ENCODE data around the gene BAK1. TPM values are rescaled to one million over a fixed set of nuclear protein-coding genes. Genes with fewer than 3 reads are reported as not detected.
A peak's percentile ranks its signal among the peaks of the same experiment; 100 is the strongest.

The BAK1 gene
- total and polyA plus RNA-seq, 2 of the 13 experiments (the other 11 are each of a cell fraction or from before 2014, with no cell fraction given), result 15.0 to 23.8 TPM

GRCh38 chr6:33620158-33620855 lies 40.2 kb upstream of the BAK1 start (continued):
- TF ChIP-seq ZNF614 (CRISPR knock-in tag; IDR thresholded peaks at IDR 0.05; ENCODE audit: borderline replicate concordance), result no peak
- TF ChIP-seq ZFP41 (CRISPR knock-in tag; IDR thresholded peaks at IDR 0.05; ENCODE audit: borderline replicate concordance), result no peak
- no peak for TF ChIP-seq MATR3 (CRISPR knock-in tag; IDR thresholded peaks at IDR 0.05)
- TF ChIP-seq ZNF343 (CRISPR knock-in tag; IDR thresholded peaks at IDR 0.05), result peak; percentile 59; the same call in 1 of the 2 replicates
- TF ChIP-seq NFE2L2 (IDR thresholded peaks at IDR 0.05; ENCODE audit: low read length), result no peak
- TF ChIP-seq IRF9 (CRISPR knock-in tag; IDR thresholded peaks at IDR 0.05; ENCODE audit: borderline replicate concordance), result no peak
- TF ChIP-seq, protein P1, sequence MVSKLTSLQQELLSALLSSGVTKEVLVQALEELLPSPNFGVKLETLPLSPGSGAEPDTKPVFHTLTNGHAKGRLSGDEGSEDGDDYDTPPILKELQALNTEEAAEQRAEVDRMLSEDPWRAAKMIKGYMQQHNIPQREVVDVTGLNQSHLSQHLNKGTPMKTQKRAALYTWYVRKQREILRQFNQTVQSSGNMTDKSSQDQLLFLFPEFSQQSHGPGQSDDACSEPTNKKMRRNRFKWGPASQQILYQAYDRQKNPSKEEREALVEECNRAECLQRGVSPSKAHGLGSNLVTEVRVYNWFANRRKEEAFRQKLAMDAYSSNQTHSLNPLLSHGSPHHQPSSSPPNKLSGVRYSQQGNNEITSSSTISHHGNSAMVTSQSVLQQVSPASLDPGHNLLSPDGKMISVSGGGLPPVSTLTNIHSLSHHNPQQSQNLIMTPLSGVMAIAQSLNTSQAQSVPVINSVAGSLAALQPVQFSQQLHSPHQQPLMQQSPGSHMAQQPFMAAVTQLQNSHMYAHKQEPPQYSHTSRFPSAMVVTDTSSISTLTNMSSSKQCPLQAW (CRISPR knock-in tag; IDR thresholded peaks at IDR 0.05), result no peak
- TF ChIP-seq ZIK1 (CRISPR knock-in tag; IDR thresholded peaks at IDR 0.05; ENCODE audit: borderline replicate concordance, low read depth), result no peak
- no peak for TF ChIP-seq ZFY (CRISPR knock-in tag; IDR thresholded peaks at IDR 0.05)
- TF ChIP-seq ZBTB26 (CRISPR knock-in tag; IDR thresholded peaks at IDR 0.05; ENCODE audit: borderline replicate concordance), result no peak
- no peak for TF ChIP-seq KLF12 (CRISPR knock-in tag; IDR thresholded peaks at IDR 0.05; ENCODE audit: borderline replicate concordance)
- no peak; the same call in 1 of the 2 replicates for TF ChIP-seq BCL6 (CRISPR knock-in tag; IDR thresholded peaks at IDR 0.05)
- no peak for TF ChIP-seq KLF15 (CRISPR knock-in tag; IDR thresholded peaks at IDR 0.05; ENCODE audit: borderline replicate concordance)
- TF ChIP-seq ZNF597 (CRISPR knock-in tag; IDR thresholded peaks at IDR 0.05), result no peak
- TF ChIP-seq IRX3 (CRISPR knock-in tag; IDR thresholded peaks at IDR 0.05; ENCODE audit: borderline replicate concordance, low read depth), result no peak
- TF ChIP-seq ZNF326 (CRISPR knock-in tag; IDR thresholded peaks at IDR 0.05; ENCODE audit: borderline replicate concordance), result no peak
- no peak for TF ChIP-seq GABPA (IDR thresholded peaks at IDR 0.05; ENCODE audit: low read depth, low read length)
- TF ChIP-seq GABPA (CRISPR knock-in tag; IDR thresholded peaks at IDR 0.05; ENCODE audit: low read depth), result peak; percentile 27; the same call in 1 of the 2 replicates
- TF ChIP-seq ATF1 (CRISPR knock-in tag; IDR thresholded peaks at IDR 0.05), result no peak
- no peak for TF ChIP-seq ZNF816 (CRISPR knock-in tag; IDR thresholded peaks at IDR 0.05; ENCODE audit: borderline replicate concordance)
- TF ChIP-seq FOSL1 (CRISPR knock-in tag; IDR thresholded peaks at IDR 0.05; ENCODE audit: borderline replicate concordance), result no peak
- no peak for TF ChIP-seq ZNF431 (CRISPR knock-in tag; IDR thresholded peaks at IDR 0.05; ENCODE audit: borderline replicate concordance, low read depth)
- 0 out of 2 replicates have a peak, but pooled peaks have one; percentile 39 for TF ChIP-seq YEATS2 (CRISPR knock-in tag; IDR thresholded peaks at IDR 0.05; ENCODE audit: borderline replicate concordance)
- no peak for TF ChIP-seq ZNF484 (CRISPR knock-in tag; IDR thresholded peaks at IDR 0.05; ENCODE audit: borderline replicate concordance, low read depth)
- peak; percentile 43; the same call in 1 of the 2 replicates for TF ChIP-seq SAP130 (CRISPR knock-in tag; IDR thresholded peaks at IDR 0.05; ENCODE audit: low read depth)
- TF ChIP-seq MTA3 (CRISPR knock-in tag; IDR thresholded peaks at IDR 0.05), result no peak
- peak; percentile 49; the same call in 1 of the 2 replicates for TF ChIP-seq CEBPB (IDR thresholded peaks at IDR 0.05; ENCODE audit: borderline replicate concordance, low read depth, low read length)

Measured in HepG2 (cell line).